Right lobe of liver (tissue), 6 donors: Measurements from ENCODE around the gene DNAJC12. TPM values are rescaled to one million over a fixed set of nuclear protein-coding genes. Genes with fewer than 3 reads are reported as not detected.
"Not testable (repeated sequence)": the region's sequence is repeated elsewhere in the genome, so short reads cannot be mapped to it uniquely, and the experiment has no call there.

Experiments
- ATAC-seq, 4 donors: fragments of 200-7000 bp; cut with Tn5 transposase; one replicate each; pipeline ENCODE4 v1.9.1; 2020; ENCODE audit warnings: mild to moderate bottlenecking in 4 of 4, moderate library complexity in 4 of 4
- DNase-seq, 3 donors: peaks; one replicate each; pipeline ENCODE4 v3.0.0-alpha.2; 2020
- H3K27ac ChIP-seq, 3 donors: fragments of 200-600 bp; one replicate each; pipeline ENCODE4 v1.8.0; 2022
- H3K27me3 ChIP-seq, 2 donors: fragments of 200-600 bp; one replicate each; pipeline ENCODE4 v1.8.0; 2022
- H3K36me3 ChIP-seq, 4 donors: fragments of 200-600 bp; sonication (generic) in 1 of 4; one replicate each; pipeline versions ENCODE4 v1.5.1 to v1.8.0; 2017 to 2022; ENCODE audit warnings: control low read depth in 1 of 4
- H3K4me1 ChIP-seq, 4 donors: fragments of 200-600 bp; sonication (generic) in 1 of 4; one replicate each; pipeline versions ENCODE4 v1.5.1 to v1.8.0; 2017 to 2022; ENCODE audit warnings: control low read depth in 1 of 4
- H3K4me3 ChIP-seq, 3 donors: fragments of 200-600 bp; one replicate each; pipeline ENCODE4 v1.8.0; 2022
- H3K9me3 ChIP-seq, 4 donors: fragments of 200-600 bp; sonication (generic) in 1 of 4; one replicate each; pipeline versions ENCODE4 v1.5.1 to v1.8.0; 2017 to 2022; ENCODE audit warnings: control low read depth in 1 of 4
- POLR2A ChIP-seq: fragments of 450-650 bp; IDR thresholded peaks from one replicate; pipeline ENCODE4 v1.6.1; 2017; ENCODE audit warnings: antibody characterized with exemption, mild to moderate bottlenecking
- WGBS: methylation state at CpG from one replicate; pipeline ENCODE4 v1.1.6; 2018; ENCODE audit warnings: low coverage, low lambda C conversion rate; ENCODE audit not compliant: insufficient coverage; ENCODE audit errors: missing lambda C conversion rate; 5-methylcytosine and 5-hydroxymethylcytosine counted together
- intact Hi-C, 2 donors: fragments of 100-400 bp; cut with DNase I; formaldehyde crosslinking; loops; one replicate each; pipeline versions ENCODE4 v1.11.2 to v1.14.1; 2022
- total RNA-seq, 6 experiments: library from RNA; depleted of rRNA in 2 of 6; stranded (reverse); fragments of >200 nt in 2 of 6; fragmentation: NEBNext Ultra II Directional in 3 of 6; extraction: Animal tissue kit (Norgen Biotek cat#: 25700) in 3 of 6; gene quantifications; one replicate each; pipeline versions ENCODE4 v1.1.0 to v1.2.4, GENCODE V29; 2016 to 2023
- TF ChIP-seq, protein P1 (sequence below), 4 donors: fragments of 200-600 bp in 3 of 4; fragments of 450-650 bp in 1 of 4; IDR thresholded peaks; one replicate each; pipeline versions ENCODE4 v1.5.1 to v1.8.0; 2016 to 2022; ENCODE audit warnings: antibody characterized with exemption in 4 of 4, mild to moderate bottlenecking in 2 of 4
- donor health status: DM: no; HTN: yes; CAD: no.
- donor health status: DM: no; HTN: no; CAD: no.
- donor health status: DM: no; HTN: no; CAD: no.
- donor health status: DM: no; HTN: yes; CAD: no.
- donor health status: DM: no; HTN: yes; CAD: no.

The DNAJC12 gene
- total RNA-seq, 6 experiments from 2014 or later, result 11.8 to 25.6 (median 20.9) TPM

GRCh38 chr10:67878133-67878532, 40.1 kb upstream of the DNAJC12 start:
- intact Hi-C loops, result no loop called here
- ATAC-seq, result no peak
- H3K27me3 ChIP-seq, result no peaks in the 10 kb centered on the region
- H3K4me3 ChIP-seq, result no peak overlapping the region
- TF ChIP-seq, protein P1, sequence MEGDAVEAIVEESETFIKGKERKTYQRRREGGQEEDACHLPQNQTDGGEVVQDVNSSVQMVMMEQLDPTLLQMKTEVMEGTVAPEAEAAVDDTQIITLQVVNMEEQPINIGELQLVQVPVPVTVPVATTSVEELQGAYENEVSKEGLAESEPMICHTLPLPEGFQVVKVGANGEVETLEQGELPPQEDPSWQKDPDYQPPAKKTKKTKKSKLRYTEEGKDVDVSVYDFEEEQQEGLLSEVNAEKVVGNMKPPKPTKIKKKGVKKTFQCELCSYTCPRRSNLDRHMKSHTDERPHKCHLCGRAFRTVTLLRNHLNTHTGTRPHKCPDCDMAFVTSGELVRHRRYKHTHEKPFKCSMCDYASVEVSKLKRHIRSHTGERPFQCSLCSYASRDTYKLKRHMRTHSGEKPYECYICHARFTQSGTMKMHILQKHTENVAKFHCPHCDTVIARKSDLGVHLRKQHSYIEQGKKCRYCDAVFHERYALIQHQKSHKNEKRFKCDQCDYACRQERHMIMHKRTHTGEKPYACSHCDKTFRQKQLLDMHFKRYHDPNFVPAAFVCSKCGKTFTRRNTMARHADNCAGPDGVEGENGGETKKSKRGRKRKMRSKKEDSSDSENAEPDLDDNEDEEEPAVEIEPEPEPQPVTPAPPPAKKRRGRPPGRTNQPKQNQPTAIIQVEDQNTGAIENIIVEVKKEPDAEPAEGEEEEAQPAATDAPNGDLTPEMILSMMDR (IDR thresholded peaks at IDR 0.05), result no peak
- TF ChIP-seq POLR2A, result no peak
- no peaks in the 10 kb centered on the region for H3K4me1 ChIP-seq
- WGBS, result 91% methylated on average over 5 of the region's 7 CpGs
- H3K27ac ChIP-seq, result no peak overlapping the region
- no peaks in the 10 kb centered on the region for H3K36me3 ChIP-seq
- DNase-seq, result no peak
- H3K9me3 ChIP-seq, result no peaks in the 10 kb centered on the region

- 93% methylated on average over 7 of the region's 11 CpGs for WGBS
- H3K4me1 ChIP-seq, DNase-seq, H3K27me3 ChIP-seq, H3K27ac ChIP-seq, H3K9me3 ChIP-seq, intact Hi-C loops, ATAC-seq, H3K36me3 ChIP-seq, H3K4me3 ChIP-seq: not testable (repeated sequence)
Measured at GRCh38 chr10:67877421-67877820, 39.4 kb upstream of the DNAJC12 start.

- no peaks in the 10 kb centered on the region for H3K27me3 ChIP-seq
- H3K9me3 ChIP-seq, result no peaks in the 10 kb centered on the region
- TF ChIP-seq, protein P1 (IDR thresholded peaks at IDR 0.05), result no peak
- no peak for TF ChIP-seq POLR2A
- H3K27ac ChIP-seq, result no peak overlapping the region
- 53% methylated on average over 3 of the region's 3 CpGs for WGBS
- no peaks in the 10 kb centered on the region for H3K36me3 ChIP-seq
- no peaks in the 10 kb centered on the region for H3K4me1 ChIP-seq
- H3K4me3 ChIP-seq, result no peak overlapping the region
- intact Hi-C loops, result no loop called here
- ATAC-seq, result no peak
- DNase-seq, result no peak
Measured at GRCh38 chr10:67875340-67876238, 37.6 kb upstream of the DNAJC12 start.

DNA sequence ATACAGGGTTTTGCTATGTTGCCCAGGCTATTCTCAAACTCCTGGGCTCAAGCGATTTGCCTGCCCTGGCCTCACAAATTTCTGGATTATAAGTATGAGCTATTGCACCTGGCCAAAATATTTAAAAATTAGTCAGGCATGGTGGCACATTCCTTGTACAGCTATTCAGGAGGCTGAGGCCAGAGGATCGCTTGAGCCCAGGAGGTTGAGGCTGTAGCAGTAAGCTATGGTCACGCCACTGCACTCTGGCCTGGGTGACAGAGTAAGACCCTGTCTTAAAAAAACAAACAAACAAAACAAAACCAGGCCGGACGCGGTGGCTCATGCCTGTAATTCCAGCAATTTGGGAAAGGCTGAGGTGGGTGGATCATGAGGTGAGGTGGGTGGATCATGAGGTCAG, 32.0 kb upstream of the DNAJC12 start:
- 92% methylated on average over 3 of the region's 6 CpGs for WGBS
- intact Hi-C loops, result no loop called here
- DNase-seq, result no peak

GRCh38 chr10:67868132-67868531, 30.1 kb upstream of the DNAJC12 start:
- intact Hi-C loops, result no loop called here
- no peak for TF ChIP-seq POLR2A
- TF ChIP-seq, protein P1 (IDR thresholded peaks at IDR 0.05), result no peak
- Histone ChIP-seq H3K4me3 (no peak overlapping the region), H3K27ac (no peak overlapping the region), H3K9me3 (no peaks in the 10 kb centered on the region), H3K4me1 (no peaks in the 10 kb centered on the region), H3K36me3 (no peaks in the 10 kb centered on the region), H3K27me3 (no peaks in the 10 kb centered on the region)
- 84% methylated on average over 2 of the region's 2 CpGs for WGBS
- ATAC-seq (no peak), DNase-seq (no peak)

More for the DNA sequence above, 32.0 kb upstream of the DNAJC12 start:
- no peaks in the 10 kb centered on the region for H3K4me1 ChIP-seq
- H3K36me3 ChIP-seq, result no peaks in the 10 kb centered on the region
- H3K4me3 ChIP-seq, result no peak overlapping the region
- TF ChIP-seq, protein P1 (IDR thresholded peaks at IDR 0.05), result no peak
- TF ChIP-seq POLR2A, result no peak
- no peaks in the 10 kb centered on the region for H3K27me3 ChIP-seq
- no peak for ATAC-seq
- no peak overlapping the region for H3K27ac ChIP-seq
- H3K9me3 ChIP-seq, result no peaks in the 10 kb centered on the region
